Vagina (tissue), 2 donors: ENCODE results near the gene CRELD2. TPM values are rescaled to one million over a fixed set of nuclear protein-coding genes. Genes with fewer than 3 reads are reported as not detected.
A peak's percentile ranks its signal among the peaks of the same experiment; 100 is the strongest.

Experiments
- DNase-seq, 2 donors: peaks; one replicate each; pipeline ENCODE4 v3.0.0-alpha.2; 2017; ENCODE audit errors: extremely low spot score in 2 of 2
- H3K27ac ChIP-seq: fragments of 200-600 bp; sonication (generic); one replicate; pipeline ENCODE4 v1.5.1; 2019
- H3K27me3 ChIP-seq: fragments of 200-600 bp; sonication (generic); one replicate; pipeline ENCODE4 v1.5.1; 2019
- H3K36me3 ChIP-seq, 2 donors: fragments of 200-600 bp; sonication (generic); one replicate each; pipeline ENCODE4 v1.5.1; 2017 to 2019
- H3K4me1 ChIP-seq: fragments of 200-600 bp; sonication (generic); one replicate; pipeline ENCODE4 v1.5.1; 2019
- H3K4me3 ChIP-seq, 2 donors: fragments of 200-600 bp; sonication (generic); 1 replicate in 1 of 2; 2 replicates in 1 of 2; pipeline ENCODE4 v1.5.1; 2016 to 2019
- H3K9me3 ChIP-seq: fragments of 200-600 bp; sonication (generic); one replicate; pipeline ENCODE4 v1.5.1; 2019
- POLR2A ChIP-seq, 2 donors: fragments of 450-650 bp; IDR thresholded peaks; one replicate each; pipeline ENCODE4 v1.6.1; 2017; ENCODE audit warnings: antibody characterized with exemption in 2 of 2, mild to moderate bottlenecking in 2 of 2, moderate library complexity in 2 of 2
- POLR2AphosphoS5 ChIP-seq, 2 donors: sonication (generic); formaldehyde crosslinking; IDR thresholded peaks; one replicate each; pipeline ENCODE4 v1.9.0; 2017; ENCODE audit warnings: antibody characterized with exemption in 2 of 2, mild to moderate bottlenecking in 2 of 2, low read depth in 1 of 2; ENCODE audit not compliant: insufficient read depth in 1 of 2
- intact Hi-C: fragments of 100-400 bp; cut with DNase I; formaldehyde crosslinking; loops from one replicate; pipeline ENCODE4 v1.15.1; 2023
- total RNA-seq: library from RNA; depleted of rRNA; stranded (reverse); fragments of >200 nt; gene quantifications from one replicate; pipeline ENCODE4 v1.2.3, GENCODE V29; 2016
- TF ChIP-seq, protein P1 (sequence below), 3 experiments: fragments of 450-650 bp in 2 of 3; fragments of 200-600 bp in 1 of 3; sonication (generic) in 1 of 3; IDR thresholded peaks; one replicate each; pipeline ENCODE4 v1.5.1; 2017 to 2019; ENCODE audit warnings: antibody characterized with exemption in 3 of 3, mild to moderate bottlenecking in 2 of 3, moderate library complexity in 2 of 3

The CRELD2 gene
- total RNA-seq, 1 donor from 2014 or later: 34.4 TPM

DNA sequence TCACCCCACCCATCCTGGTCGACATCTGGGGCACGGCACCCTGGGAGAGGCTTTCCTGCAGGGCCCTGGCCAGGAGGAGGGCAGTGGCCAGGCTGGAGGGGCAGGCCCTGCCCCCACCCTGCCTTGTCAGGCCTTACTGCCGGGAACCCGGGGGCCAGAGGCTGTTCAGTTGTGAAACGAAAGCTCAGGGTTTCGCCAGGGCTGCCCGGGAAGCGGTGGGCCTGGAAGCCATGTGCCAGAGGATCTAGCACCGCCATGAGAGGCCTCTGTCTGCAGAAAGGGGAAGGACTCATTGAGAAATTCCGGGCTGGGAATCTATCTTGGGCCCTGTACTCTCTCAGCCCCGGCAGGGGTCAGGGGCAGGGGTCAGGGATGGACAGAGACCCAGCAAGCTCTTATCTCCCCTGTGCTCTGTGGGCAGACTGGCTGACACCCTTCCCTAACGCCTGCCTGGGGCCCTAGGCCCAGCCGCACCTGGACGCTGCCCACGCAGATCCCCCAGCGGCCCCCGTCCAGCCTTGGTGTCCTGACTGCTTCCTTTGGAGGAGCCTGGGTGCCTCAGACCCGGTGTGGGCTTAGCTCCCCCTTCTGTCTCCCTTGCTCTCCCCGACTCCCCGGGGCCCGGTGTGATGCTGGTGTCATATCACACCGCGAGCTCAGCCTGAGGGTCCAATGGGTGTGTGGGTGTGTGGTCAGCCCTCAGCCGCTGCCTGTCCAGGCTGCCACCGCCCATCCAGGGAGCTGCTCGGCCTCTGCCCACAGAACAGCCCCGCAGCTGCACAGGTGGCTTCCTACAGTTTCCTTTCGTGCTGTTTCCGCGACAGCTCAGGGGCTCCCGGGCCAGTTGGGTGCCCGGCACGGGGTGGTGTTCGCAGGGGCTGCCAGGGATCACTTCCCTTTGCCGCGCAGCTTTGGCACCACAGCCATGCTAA lies 48.6 kb downstream of the CRELD2 start:
- peak in 1 of 2 donors; percentile 90 for DNase-seq
- H3K36me3 ChIP-seq: peaks cover 0 to 20% of the 10 kb centered on the region in 2 donors
- H3K9me3 ChIP-seq: no peaks in the 10 kb centered on the region
- TF ChIP-seq POLR2AphosphoS5 (IDR thresholded peaks at IDR 0.05; ENCODE audit: insufficient read depth in 1 of 2, low read depth in 1 of 2) (peak in 1 of 2 donors; percentile 60), POLR2A (IDR thresholded peaks at IDR 0.05) (no peak)
- no peaks in the 10 kb centered on the region for H3K27me3 ChIP-seq
- peaks cover 82% of the 10 kb centered on the region for H3K4me1 ChIP-seq
- intact Hi-C loops: loop anchor here (5.0 kb wide), 1 partner anchor 225 kb away; no protein-coding TSS in a partner anchor
- H3K27ac ChIP-seq: peak overlapping the region; percentile 89
- peak overlapping the region; percentile 15 to 33 for H3K4me3 ChIP-seq

DNA sequence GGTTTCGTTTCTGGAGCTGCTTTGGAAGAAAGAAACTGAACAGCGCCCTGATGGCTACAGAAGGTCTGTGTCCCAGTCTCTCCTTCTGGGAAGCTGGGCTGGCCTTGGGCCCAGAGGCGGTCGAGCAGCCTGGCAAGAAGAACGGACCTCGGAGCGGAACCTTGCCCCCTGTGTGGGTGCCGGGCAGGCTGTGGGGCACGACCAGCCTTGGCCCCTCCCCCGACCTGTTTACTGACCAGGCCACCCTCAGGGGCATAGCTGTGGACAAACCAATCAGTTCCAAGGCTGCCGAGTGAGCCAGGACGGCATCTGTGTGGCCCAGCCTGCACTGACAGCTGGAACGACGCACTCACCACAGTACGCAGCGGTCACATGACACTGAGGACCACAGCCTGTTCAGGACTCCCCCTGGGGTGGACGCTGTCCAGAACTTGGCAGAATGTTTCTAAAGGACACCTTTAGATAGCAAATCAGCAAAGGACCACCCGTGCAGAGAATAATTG lies 49.3 kb downstream of the CRELD2 start:
- Histone ChIP-seq H3K9me3 (no peaks in the 10 kb centered on the region), H3K36me3 (peaks cover 0 to 17% of the 10 kb centered on the region in 2 donors), H3K4me1 (peaks cover 85% of the 10 kb centered on the region), H3K27ac (peak overlapping the region; percentile 89), H3K27me3 (no peaks in the 10 kb centered on the region), H3K4me3 (peak overlapping the region; percentile 15 to 33)
- intact Hi-C loops: loop anchor here (5.0 kb wide), 1 partner anchor 225 kb away; no protein-coding TSS in a partner anchor
- TF ChIP-seq POLR2AphosphoS5 (IDR thresholded peaks at IDR 0.05; ENCODE audit: insufficient read depth in 1 of 2, low read depth in 1 of 2): peak in 1 of 2 donors; percentile 49
- TF ChIP-seq, protein P1, sequence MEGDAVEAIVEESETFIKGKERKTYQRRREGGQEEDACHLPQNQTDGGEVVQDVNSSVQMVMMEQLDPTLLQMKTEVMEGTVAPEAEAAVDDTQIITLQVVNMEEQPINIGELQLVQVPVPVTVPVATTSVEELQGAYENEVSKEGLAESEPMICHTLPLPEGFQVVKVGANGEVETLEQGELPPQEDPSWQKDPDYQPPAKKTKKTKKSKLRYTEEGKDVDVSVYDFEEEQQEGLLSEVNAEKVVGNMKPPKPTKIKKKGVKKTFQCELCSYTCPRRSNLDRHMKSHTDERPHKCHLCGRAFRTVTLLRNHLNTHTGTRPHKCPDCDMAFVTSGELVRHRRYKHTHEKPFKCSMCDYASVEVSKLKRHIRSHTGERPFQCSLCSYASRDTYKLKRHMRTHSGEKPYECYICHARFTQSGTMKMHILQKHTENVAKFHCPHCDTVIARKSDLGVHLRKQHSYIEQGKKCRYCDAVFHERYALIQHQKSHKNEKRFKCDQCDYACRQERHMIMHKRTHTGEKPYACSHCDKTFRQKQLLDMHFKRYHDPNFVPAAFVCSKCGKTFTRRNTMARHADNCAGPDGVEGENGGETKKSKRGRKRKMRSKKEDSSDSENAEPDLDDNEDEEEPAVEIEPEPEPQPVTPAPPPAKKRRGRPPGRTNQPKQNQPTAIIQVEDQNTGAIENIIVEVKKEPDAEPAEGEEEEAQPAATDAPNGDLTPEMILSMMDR (IDR thresholded peaks at IDR 0.05): no peak
- no peak for TF ChIP-seq POLR2A (IDR thresholded peaks at IDR 0.05)
- peak in 1 of 2 donors; percentile 89 for DNase-seq

DNA sequence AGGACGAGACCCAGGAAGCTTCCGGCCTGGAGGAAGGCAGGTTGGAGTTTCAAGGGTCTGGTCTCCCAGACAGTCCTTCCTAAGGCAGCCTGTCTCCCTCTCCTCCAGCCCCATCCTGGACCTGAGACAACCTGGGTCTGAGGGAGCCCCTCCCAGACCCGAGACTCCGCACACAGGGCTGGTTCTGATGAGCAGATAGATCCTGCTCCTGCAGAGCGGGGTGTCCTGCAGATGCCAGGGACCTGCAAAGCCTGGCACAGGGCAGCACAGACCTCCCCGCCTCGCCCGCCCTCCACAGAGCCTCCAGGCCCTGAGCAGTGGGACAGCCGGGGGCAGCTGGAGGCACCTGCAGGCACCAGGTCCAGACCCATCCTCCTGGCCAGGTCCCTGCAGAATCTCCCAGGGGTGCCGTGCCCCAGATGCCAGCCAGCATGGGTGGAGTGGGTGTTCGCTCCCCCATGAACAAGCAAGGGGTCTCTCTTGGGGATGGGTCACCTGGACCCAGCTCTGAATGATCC lies 49.9 kb downstream of the CRELD2 start:
- Histone ChIP-seq H3K9me3 (no peaks in the 10 kb centered on the region), H3K27ac (peak overlapping the region; percentile 89), H3K4me1 (peaks cover 79% of the 10 kb centered on the region), H3K36me3 (peaks cover 0 to 10% of the 10 kb centered on the region in 2 donors), H3K4me3 (no peak overlapping the region), H3K27me3 (no peaks in the 10 kb centered on the region)
- intact Hi-C loops: loop anchor here (5.0 kb wide), 1 partner anchor 224 kb away; no protein-coding TSS in a partner anchor
- TF ChIP-seq, protein P1 (IDR thresholded peaks at IDR 0.05): no peak
- no peak for TF ChIP-seq POLR2A (IDR thresholded peaks at IDR 0.05)
- TF ChIP-seq POLR2AphosphoS5 (IDR thresholded peaks at IDR 0.05; ENCODE audit: insufficient read depth in 1 of 2, low read depth in 1 of 2): no peak
- DNase-seq: no peak

DNA sequence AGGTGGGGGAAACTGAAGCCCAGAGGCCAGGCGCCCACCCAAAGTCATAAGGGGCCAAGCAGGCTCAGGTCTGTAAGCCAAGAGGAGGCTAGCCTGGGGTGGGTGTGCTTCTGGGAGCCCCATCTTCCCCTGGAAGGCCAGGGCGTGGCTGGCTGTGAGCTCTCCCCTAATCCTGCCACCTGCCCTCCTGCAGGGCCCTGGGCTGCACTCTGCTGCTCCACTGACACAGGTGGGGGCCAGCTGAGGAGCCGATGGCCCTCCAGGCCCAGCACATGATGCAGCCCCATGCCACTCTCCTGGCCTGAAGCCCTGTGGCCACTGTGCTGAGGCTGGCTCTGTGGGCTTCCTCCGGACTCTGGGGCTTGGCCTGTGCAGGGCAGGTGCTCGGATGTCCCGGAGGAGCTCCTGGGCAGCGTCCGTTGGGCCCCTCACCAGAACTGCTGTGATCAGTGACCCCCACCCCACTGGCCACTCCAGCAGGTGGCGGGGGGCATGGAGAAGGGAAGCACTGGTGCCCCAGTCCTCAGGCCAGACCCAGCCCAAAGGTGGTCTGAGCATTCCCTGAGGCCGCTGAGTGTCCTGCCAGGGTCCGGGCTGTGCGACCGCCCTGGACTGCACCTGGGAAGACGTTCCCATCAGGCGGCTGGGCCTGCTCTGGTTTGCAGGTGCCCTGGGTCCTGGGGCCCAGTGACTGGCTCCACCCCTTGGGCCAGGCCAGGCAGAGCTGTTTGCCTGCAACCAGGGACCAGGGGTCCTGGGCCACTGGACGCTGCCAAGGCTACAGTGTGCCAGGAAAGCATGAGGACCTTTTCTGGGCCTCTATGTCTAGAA lies 50.6 kb downstream of the CRELD2 start:
- Histone ChIP-seq H3K27ac (peak overlapping the region; percentile 89), H3K4me3 (no peak overlapping the region), H3K4me1 (peaks cover 72% of the 10 kb centered on the region), H3K9me3 (no peaks in the 10 kb centered on the region), H3K27me3 (no peaks in the 10 kb centered on the region), H3K36me3 (peaks cover 0 to 4% of the 10 kb centered on the region in 2 donors)
- no peak for TF ChIP-seq POLR2AphosphoS5 (IDR thresholded peaks at IDR 0.05; ENCODE audit: insufficient read depth in 1 of 2, low read depth in 1 of 2)
- DNase-seq: peak in 1 of 2 donors; percentile 85
- intact Hi-C loops: loop anchor here (5.0 kb wide), 1 partner anchor 223 kb away; no protein-coding TSS in a partner anchor

DNA sequence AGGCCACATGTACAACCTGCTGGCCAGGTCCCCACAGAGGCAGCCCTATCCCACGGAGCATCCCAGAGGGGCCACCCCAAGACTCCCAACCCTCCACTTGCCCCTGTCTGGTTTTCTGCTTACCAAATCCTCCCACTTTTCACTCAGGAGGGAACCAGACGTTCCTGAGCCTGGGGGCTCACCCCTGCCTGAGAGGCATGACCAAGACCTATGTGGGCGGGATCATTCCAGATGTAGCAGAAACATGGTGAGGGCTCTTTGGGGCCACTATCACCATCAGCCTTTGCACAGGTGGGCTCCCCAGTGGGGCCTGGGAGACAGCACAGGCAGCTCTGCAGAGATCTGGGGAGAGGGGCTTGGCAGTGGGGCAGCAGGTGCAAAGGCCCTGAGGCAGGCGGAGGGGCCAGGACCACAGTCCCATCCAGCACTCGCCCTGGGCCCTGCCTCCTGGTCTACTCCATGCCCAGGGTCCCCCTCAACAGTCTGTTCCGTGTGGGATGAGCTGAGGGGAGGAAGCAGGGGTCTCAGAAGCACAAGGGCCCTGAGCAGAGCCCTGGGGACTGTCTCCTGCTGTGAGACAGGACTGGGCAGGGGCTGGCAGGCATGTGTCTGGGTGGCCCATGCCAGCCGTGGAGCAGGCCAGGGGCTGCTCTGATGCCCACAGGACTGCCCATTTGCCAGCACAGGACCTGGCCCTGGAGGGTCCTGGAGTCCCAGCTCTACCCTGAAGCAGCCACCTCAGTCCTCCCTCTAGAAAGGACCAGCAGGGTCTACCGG lies 51.5 kb downstream of the CRELD2 start:
- no peaks in the 10 kb centered on the region for H3K9me3 ChIP-seq
- no peaks in the 10 kb centered on the region for H3K36me3 ChIP-seq
- intact Hi-C loops: loop anchor here (5.0 kb wide), 2 partner anchors 33 to 222 kb away; no protein-coding TSS in a partner anchor
- no peaks in the 10 kb centered on the region for H3K27me3 ChIP-seq
- H3K4me1 ChIP-seq: peaks cover 63% of the 10 kb centered on the region
- TF ChIP-seq POLR2AphosphoS5 (IDR thresholded peaks at IDR 0.05; ENCODE audit: insufficient read depth in 1 of 2, low read depth in 1 of 2) (no peak), POLR2A (IDR thresholded peaks at IDR 0.05) (no peak)
- TF ChIP-seq, protein P1 (IDR thresholded peaks at IDR 0.05): no peak
- H3K27ac ChIP-seq: peak overlapping the region; percentile 89
- peak in 1 of 2 donors; percentile 92 for DNase-seq
- no peak overlapping the region for H3K4me3 ChIP-seq
